Stromal cell of bone marrow (primary cell): Measurements from ENCODE around the gene STPG2.
"Not testable (repeated sequence)": the region's sequence is repeated elsewhere in the genome, so short reads cannot be mapped to it uniquely, and the experiment has no call there.

Source experiments
- DNase-seq: peaks from one replicate; pipeline ENCODE4 v3.0.0-alpha.2; 2012; ENCODE audit warnings: low read depth

STPG2 gene

DNA sequence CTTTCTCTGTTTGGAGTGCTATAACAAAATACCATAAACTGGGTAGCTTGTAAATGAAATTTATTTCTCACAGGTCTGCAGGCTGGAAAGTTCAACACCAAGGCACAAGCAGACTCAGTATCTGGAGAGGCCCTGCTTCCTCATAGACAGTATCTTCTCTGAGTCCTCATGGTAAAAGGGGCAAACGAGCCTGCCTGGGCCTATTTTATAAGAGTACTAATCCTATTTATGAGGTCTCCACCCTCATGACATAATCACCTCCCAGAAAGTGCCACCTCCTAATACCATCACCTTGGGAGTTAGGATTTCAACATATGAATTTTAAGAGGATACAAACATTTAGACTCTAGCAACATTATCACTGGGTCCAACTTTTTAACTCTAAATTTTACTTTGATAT lies 200.3 kb downstream of the STPG2 start:
- no peak for DNase-seq

DNA sequence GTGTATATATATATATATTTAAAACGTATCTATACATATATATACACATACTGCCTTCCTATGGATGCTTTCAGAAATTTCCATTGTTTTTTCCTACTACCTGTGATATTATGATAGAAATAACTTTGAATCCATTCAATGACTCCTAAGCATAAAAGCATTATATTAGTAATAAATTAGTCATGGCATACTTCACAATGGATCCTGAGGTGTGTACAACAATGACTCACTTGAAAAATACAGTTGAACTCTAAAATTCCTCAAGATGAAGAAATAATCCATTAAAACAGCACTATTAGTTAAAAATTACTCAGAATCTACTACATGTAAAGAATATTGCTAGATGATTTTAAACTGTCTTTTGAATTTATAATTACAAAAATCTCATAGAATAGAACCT lies 201.1 kb downstream of the STPG2 start:
- no peak for DNase-seq

DNA sequence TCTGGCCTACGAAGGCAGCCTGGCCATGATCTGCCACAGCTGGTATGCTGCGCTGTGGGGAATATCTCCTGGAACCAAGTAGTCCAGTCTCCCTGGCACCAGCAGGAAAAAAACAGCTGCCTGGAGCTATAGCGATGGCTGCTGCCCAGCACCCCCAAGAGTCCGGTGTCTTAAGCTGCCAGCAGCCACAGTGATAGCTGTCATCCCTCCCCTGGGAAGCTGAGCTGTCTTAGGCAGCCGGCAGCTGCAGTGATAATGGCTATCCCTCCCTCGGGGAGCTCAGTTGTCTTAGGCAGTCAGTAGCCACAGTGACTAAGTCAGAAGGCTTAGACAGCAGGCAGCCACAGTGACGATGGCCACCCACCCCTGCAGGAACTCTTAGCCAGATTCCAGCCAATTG lies 205.1 kb downstream of the STPG2 start:
- DNase-seq = no peak

DNA sequence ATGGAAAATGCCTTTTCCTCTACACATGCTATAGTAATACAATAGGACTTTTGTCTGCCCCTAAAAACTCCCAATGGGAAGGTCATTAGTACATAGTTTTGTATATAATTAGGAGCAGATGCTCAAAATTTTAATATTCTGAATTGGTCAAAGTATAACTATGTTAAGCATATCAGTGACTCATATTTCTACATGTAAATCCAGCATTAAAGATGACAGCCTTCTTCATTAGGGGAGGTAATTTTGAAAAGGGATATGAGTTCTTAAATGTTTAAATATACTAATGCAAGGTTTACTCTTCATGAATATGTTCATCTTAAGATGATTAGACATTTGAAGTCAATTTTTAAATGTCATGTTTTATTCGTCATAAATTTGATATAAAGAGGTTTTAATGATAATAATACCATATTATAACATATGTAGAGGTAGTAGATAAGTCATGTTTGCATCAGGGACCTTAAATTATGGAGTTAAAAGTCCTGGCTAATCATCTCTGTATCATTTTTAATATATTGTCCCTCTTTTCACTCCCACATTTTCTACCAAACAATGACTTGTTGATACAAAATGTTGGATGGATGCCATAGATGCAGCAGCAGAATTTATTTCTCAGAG lies 218.8 kb downstream of the STPG2 start:
- DNase-seq = no peak

DNA sequence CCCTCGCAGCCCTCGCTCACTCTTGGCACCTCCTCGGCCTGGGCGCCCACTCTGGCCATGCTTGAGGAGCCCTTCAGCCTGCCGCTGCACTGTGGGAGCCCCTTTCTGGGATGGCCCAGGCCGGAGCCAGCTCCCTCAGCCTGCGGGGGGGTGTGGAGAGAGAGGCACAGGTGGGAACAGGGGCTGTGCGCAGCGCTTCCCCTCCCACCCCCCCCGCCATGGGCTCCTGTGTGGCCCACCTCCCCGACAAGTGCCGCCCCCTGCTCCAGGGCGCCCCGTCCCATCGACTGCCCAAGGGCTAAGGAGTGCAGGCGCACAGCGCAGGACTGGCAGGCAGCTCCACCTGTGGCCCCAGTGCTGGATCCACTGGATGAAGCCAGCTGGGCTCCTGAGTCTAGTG lies 220.2 kb downstream of the STPG2 start:
- no peak for DNase-seq

DNA sequence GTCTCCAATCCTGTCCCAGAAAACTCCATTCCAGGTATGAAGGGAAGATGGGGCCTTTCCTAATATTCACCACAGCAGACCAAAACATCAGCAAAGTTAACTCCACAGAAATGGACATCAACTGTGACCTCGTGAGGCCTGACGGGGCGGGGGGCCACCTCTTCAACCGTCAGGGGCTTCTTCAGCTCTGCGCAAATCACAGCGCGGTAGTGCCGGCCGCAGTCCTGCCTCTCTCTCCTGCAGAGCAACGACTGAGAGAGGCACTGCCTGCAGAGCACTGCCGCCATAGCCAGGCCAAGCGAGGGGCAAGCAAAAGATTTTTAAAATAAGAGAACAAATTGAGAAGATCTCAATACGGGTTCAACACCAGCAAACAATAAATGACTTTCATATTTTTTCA lies 226.2 kb downstream of the STPG2 start:
- DNase-seq = no peak

DNA sequence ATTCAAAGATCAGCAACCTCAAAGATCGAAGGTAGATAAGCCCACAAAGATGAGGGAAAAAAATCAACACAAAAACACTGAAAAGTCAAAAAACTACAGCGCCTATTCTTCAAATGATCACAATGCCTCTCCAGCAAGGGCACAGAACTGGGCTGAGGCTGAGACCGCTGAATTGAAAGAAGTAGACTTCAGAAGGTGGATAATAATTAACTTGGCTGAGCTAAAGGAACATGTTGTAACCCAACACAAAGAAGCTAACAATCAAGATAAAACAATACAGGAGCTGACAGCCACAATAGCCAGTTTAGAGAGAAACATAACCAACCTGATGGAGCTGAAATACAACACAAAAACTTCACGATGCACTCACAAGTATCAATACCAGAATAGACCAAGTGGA lies 231.1 kb downstream of the STPG2 start:
- DNase-seq = no peak

DNA sequence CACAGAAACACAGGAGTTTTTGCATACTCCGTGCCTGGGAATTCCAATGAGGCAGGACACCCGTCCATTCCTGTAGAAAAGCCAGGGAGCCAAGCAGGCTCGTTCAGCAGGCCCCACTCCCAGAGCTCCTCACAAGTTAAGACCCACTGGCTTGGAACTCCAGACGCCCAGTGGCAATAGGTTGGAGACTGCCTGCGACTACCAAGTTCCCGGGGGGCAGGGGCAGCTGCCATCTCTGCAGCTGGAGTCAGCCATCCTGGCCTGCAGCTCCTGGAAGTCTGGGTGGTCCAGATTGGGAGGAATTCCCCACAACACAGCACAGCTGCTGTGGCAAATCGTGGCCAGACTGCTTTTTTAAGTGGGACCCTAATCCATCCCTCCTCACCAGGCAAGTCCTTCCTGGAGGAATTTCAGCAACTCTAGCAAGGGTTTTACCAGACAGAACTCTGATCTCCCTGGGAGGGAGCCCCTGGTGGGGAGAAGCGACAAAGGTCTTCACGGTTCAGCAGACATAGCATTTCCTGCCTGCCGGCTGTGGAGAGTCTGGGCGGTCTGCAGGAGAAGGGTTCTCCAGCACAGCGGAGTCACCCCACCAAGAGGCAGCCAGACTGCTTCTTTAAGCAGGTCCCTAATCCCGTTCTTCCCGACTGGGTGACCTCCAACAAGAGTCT lies 231.9 kb downstream of the STPG2 start:
- DNase-seq = no peak

DNA sequence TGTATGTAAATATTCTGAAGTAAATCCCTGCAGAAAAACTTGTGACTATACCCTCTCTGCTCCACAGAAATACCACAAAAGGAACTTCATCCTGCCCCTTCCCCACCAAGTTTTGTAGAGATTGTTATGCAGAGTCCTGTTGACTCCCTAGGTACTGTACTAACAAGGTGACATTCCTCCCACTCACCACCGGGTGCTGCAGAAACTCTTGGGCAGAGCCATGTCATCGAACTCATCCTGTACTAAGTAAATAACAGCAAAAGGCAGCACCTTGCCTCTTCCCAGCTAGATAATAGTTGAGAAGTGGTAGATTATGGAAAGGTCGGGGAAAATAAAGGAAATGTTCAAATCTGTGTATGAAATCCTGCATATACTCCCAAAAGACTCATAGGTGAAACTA lies 233.3 kb downstream of the STPG2 start:
- no peak for DNase-seq

DNA sequence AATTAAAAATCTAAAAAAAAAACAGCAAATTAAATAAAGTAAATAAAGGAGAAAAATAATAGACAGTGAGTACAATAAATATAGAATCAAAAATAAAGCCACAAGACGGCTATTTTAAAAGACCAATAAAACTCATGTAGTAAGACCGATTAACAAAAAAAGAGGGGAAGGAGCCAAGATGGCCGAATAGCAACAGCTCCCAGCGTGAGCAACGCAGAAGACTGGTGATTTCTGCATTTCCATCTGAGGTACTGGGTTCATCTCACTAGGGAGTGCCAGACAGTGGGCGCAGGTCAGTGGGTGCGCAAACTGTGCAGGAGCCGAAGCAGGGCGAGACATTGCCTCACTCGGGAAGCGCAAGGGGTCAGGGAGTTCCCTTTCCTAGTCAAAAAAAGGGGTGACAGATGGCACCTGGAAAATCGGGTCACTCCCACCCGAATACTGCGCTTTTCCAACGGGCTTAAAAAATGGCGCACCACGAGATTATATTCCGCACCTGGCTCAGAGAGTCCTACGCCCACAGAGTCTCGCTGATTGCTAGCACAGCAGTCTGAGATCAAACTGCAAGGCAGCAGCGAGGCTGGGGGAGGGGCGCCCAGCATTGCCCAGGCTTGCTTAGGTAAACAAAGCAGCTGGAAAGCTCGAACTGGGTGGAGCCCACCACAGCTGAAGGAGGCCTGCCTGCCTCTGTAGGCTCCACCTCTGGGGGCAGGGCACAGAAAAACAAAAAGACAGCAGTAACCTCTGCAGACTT lies 239.7 kb downstream of the STPG2 start:
- not testable (repeated sequence) for DNase-seq

DNA sequence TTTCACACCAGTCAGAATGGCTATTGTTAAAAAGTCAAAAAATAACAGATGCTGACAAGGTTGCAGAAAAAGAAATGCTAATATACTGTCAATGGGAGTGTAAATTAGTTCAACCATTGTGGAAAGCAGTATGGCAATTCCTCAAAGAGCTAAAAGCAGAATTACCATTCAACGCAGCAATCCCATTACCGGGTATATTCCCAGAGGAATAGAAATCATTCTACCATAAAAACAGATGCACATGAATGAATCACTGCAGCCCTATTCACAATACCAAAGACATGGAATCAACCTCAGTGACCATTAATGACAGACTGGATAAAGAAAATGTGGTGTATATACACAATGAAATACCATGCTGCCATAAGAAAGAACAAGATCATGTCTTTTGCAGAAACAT lies 243.0 kb downstream of the STPG2 start:
- no peak for DNase-seq

DNA sequence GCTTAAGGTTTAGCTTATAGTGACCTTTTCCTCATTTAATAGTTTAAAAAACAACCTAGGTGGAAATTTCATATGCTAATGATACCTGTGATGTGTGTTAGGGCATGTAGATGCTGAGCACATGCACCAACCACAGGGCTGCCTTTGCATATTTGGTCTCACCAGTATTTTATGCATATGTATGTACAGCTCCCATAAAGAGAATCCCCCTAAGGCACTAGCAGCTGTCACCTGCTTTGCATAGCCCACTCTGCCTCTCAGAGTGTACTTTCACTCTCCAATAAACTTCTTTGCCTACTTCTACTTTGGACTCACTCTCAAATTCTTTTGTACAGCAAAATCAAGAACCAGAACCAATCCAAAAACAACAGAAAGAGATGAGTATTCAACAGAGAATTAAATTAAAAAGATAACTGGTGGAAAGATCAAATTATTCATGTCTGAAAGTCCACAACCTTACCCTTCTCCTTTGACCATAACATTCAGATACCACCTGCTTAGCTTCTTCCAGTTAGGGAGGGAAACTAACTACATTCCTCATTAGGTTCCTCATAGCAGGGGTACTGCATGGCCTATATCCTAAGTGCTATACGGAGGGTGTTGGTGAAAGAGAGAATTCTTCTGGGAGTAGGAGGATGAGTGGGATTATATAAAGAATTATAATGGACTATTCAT lies 250.5 kb downstream of the STPG2 start:
- DNase-seq = no peak

DNA sequence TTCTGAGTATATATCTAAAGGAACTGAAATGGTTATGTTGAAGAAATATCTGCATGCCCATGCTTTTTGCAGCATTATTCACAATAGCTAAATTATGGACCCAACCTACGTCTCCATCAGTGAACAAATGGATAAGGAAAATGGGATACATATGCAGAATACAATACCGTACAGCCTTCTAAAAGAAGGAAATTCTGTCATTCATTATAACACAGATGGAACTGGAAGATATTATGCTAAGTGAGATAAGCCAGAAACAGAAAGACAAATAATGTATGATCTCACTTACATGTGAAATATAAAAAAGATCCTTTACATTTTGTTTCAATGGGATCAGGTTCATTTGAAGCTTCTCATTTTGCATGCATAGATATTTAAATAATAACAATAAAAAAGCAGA lies 263.3 kb downstream of the STPG2 start:
- no peak for DNase-seq

DNA sequence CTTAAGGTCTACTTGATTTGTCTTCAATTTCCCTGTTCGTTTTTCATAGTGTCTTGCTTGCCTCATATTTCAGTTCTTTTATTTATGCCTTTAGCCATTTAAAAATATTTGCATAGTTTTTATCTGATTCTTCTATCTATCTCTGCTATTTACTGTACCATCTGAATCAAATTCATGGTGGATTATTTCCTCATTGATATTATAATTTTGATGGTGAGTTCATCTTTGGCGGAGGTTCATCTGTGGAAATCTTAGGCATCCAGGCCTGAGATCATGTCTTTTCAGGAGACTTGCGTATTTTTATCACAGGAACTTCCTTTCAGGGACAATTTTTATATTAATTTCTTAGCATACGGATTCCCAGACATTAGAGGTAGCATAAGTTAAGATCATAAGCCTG lies 275.2 kb downstream of the STPG2 start:
- DNase-seq = no peak

DNA sequence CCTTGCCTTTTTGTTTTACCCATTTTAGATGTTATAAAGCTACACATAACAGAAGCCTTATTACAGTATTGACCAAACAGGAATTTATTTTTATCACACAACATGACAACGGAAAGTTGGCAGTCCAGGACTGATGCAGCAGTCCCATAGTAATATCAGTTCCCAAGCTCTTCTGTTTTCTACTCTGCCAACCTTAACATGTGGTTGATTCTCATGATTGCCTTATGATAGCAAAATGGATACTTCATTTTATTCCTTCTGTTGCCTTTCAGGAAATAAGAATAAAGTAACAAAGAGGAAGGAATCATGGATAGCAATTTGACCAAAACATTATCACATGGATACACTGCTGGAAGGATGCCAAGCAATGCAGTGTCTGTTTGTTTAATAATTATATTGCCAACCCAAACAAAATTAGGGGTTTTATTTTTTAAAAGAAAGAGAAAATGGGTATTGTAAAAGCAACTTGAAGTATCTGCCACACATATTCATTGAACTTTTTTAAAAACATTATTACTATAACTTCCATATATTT lies 275.7 kb downstream of the STPG2 start:
- DNase-seq = no peak

DNA sequence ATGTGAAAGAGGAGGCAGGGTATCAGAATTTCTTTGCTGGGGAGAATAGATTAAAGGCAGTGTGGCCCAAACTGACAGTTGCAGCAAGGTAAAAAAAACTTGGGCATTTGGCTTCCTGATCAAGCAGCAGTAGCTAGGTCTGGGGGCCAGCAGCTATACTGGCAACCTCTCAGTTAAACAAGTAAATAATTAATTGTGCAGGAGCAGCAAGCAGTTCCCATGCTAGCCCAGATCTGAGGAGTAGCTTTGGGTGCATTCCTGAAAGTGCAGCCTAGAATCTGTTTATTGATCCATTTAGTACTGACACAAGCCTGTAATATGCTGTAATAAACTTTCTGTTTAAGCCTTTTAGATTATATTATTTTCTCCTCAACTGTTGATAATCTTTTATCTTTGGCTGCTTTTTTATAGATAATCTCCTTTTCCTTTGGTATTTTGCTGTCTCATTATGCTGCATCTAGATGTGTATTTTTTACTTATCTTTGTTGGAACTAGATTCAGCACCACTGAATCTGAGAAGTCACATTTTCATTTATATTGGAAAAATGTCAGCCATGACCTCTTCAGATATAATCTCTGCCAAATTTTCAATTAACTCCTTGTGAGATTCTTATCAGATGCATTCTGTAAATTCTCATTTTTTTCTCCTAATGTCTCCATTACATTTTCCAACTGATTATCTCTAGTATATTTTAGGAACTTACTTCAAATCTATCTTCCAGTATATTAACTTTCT lies 276.3 kb downstream of the STPG2 start:
- DNase-seq = no peak

DNA sequence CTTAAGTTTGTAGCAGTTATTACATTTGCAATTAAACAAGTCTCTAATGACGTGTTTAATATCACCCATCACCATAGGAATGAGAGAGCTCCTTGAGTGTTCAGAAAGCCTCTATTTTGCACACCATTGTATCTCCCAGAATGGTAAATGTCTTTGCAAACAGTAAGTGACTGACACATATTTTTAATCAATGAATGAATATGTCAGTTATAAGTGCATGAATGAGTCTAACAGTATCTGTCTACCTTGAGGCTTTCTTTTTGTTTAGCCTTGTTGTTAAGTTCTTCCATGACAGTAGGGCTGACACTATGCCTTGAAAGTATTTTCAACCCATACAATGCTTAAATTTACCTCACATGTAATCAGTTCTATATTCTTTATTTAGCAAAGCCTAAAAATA lies 292.2 kb downstream of the STPG2 start:
- DNase-seq = no peak

DNA sequence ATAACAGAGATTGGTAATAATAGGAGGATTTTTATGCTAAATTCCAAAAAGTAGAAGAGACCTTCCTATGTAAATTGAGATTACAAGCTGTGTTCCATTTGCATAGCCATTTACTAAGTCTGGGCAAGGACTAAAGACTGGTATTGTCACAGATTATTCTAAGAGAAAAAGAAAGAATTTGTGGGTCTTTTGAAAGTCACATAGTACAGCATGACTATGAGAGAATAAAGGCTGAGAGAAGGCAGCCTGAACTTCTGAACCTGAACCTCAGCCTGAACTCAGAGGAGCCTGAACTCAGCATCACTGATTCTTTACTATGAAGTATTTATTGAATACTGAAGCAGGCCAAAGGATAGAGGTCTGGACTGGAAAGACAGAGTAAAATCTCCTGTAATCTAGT lies 297.5 kb downstream of the STPG2 start:
- DNase-seq = no peak

DNA sequence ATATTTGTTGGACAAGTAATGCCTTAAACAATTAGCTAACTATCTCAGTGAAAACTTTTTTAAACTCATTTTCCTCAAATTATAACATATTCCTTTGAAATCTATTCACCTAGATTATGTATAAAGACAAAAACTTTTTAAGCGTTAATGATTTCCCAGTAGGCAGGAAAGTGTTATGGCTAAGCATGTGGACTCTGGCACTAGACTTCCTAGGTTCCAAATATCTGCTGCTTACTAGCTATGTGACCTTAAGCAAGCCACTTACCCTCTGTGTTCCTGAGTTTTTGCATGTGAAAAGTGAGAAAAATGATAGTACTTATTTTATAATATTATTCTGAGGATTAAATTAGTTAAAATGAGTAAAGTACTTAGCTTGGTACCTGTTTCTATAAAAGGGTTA lies 301.8 kb downstream of the STPG2 start:
- DNase-seq = no peak

DNA sequence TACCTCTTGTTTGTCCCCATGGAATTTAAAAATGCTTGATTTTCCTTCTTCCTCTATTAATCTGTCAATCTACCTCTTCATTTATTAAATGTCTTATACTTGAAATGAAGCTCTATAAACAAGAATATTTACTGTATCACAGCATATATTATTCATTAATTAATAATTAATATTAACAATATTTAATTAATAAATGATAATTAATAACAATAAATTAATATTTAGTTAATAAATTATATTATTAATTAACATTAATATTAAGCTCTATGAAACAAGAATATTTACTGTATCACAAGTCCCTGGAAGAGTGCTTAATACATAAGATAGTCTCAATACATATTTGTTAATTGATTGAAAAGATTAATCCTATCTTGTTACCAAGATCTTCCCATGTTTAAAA lies 306.6 kb downstream of the STPG2 start:
- DNase-seq = no peak

DNA sequence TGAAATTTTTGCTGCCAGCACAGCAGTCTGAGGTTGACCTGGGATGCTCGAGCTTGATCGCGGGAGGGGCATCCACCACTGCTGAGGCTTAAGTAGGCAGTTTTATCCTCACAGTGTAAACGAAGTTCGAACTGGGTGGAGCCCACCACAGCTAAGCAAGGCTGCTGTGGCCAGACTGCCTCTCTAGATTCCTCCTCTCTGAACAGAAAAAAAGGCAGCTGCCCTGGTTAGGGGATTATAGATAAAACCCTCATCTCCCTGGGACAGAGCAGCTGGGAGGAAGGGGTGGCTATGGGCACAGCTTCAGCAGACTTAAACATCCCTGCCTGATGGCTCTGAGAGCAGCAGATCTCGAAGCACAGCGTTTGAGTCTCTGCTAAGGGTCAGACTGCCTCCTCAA lies 314.6 kb downstream of the STPG2 start:
- no peak for DNase-seq

DNA sequence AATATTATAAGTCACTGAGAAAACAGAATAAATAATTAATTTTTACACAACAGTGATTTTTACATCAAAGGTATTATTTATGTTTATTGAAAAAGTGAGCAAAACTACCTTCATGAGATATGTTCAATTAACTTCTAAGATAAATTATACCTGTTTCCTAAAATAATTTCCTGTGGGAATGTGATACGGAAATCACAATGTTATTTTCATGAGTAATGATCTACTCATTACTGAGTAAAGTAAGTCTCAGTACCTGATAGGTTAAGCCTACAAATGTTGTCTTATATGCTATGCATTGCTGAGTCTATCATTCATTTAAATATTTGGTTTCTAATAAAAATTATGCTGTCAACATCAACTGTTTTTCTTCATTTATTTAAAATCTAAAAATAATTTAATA lies 324.0 kb downstream of the STPG2 start:
- DNase-seq = no peak
